HepG2 (cell line): ENCODE results near the gene IQCB1. TPM values are rescaled to one million over a fixed set of nuclear protein-coding genes. Genes with fewer than 3 reads are reported as not detected.
A peak's percentile ranks its signal among the peaks of the same experiment; 100 is the strongest.

Experiments
- ISL2 ChIP-seq: sonication (generic); formaldehyde crosslinking; IDR thresholded peaks from 2 replicates; pipeline ENCODE4 v1.5.0; 2020; ENCODE audit warnings: missing genetic modification reagents
- KLF16 ChIP-seq, 2 experiments: sonication (generic) in 1 of 2; formaldehyde crosslinking in 1 of 2; IDR thresholded peaks; 2 replicates each; pipeline versions ENCODE4 v1.6.1 to v1.8.0; 2016 to 2023; ENCODE audit warnings: missing genetic modification reagents in 2 of 2, missing compliant biosample characterization in 1 of 2
- MED13 ChIP-seq: sonication (generic); formaldehyde crosslinking; IDR thresholded peaks from 2 replicates; pipeline ENCODE4 v1.5.0; 2020; ENCODE audit warnings: missing genetic modification reagents
- MLLT10 ChIP-seq: sonication (generic); formaldehyde crosslinking; IDR thresholded peaks from 2 replicates; pipeline ENCODE4 v1.4.0; 2020; ENCODE audit warnings: missing genetic modification reagents
- MXI1 ChIP-seq: IDR thresholded peaks from 3 replicates; pipeline ENCODE4 v1.6.1; 2012; ENCODE audit warnings: low read depth, low read length, inconsistent platforms, borderline replicate concordance
- POLR2A ChIP-seq, 2 experiments: IDR thresholded peaks; 2 replicates each; pipeline ENCODE4 v1.6.1; 2011; ENCODE audit warnings: low read depth in 2 of 2, low read length in 2 of 2, mild to moderate bottlenecking in 1 of 2, moderate library complexity in 1 of 2; ENCODE audit not compliant: insufficient read depth in 1 of 2
- RFXAP ChIP-seq: sonication (generic); formaldehyde crosslinking; IDR thresholded peaks from 2 replicates; pipeline ENCODE4 v1.4.0; 2020; ENCODE audit warnings: missing genetic modification reagents, borderline replicate concordance
- SOX5 ChIP-seq: IDR thresholded peaks from 2 replicates; pipeline ENCODE4 v1.6.1; 2016; ENCODE audit warnings: borderline replicate concordance
- SP1 ChIP-seq, 2 experiments: fragments of 450-650 bp in 1 of 2; sonication (generic) in 1 of 2; formaldehyde crosslinking in 1 of 2; IDR thresholded peaks; 2 replicates each; pipeline versions ENCODE4 v1.4.0 to v1.6.1; 2016 to 2020; ENCODE audit warnings: missing genetic modification reagents in 1 of 2
- ZNF660 ChIP-seq: sonication (generic); formaldehyde crosslinking; IDR thresholded peaks from 2 replicates; pipeline ENCODE4 v1.5.1; 2020; ENCODE audit warnings: mild to moderate bottlenecking, low read depth, missing genetic modification reagents, borderline replicate concordance
- ZNF788 ChIP-seq: sonication (generic); formaldehyde crosslinking; IDR thresholded peaks from 2 replicates; pipeline ENCODE4 v1.5.0; 2020; ENCODE audit warnings: mild to moderate bottlenecking, missing genetic modification reagents, borderline replicate concordance
- polyA plus RNA-seq, 8 experiments: library from polyadenylated mRNA; depleted of rRNA in 3 of 8; stranded (reverse) in 7 of 8; unstranded in 1 of 8; fragments of >200 nt; fragmentation: Illumina TruSeq in 4 of 8; extraction: Trizol in 4 of 8; gene quantifications; 2 replicates each; pipeline versions ENCODE4 v1.2.1 to v1.2.3, GENCODE V29; 2011 to 2016; ENCODE audit warnings: low read depth in 4 of 8, missing spikeins in 1 of 8, mixed read lengths in 1 of 8; ENCODE audit not compliant: insufficient read depth in 1 of 8
- total RNA-seq, 5 experiments: library from RNA; depleted of rRNA; stranded (reverse); fragments of >200 nt; fragmentation: Illumina TruSeq; extraction: Trizol; gene quantifications; 2 replicates each; pipeline ENCODE4 v1.2.3, GENCODE V29; 2016; ENCODE audit warnings: low read depth in 1 of 5
- TF ChIP-seq, protein P1 (sequence below): sonication (generic); formaldehyde crosslinking; IDR thresholded peaks from 2 replicates; pipeline ENCODE4 v1.4.0; 2020; ENCODE audit warnings: missing genetic modification reagents
- TF ChIP-seq, protein P2 (sequence below): sonication (generic); formaldehyde crosslinking; IDR thresholded peaks from 2 replicates; pipeline ENCODE4 v1.4.0; 2020; ENCODE audit warnings: missing genetic modification reagents, borderline replicate concordance
- TF ChIP-seq, protein P3 (sequence below): IDR thresholded peaks from 2 replicates; pipeline ENCODE4 v1.6.1; 2016; ENCODE audit warnings: low read depth, missing genetic modification reagents, missing compliant biosample characterization
- TF ChIP-seq, protein P4 (sequence below): IDR thresholded peaks from 2 replicates; pipeline ENCODE4 v1.6.1; 2016; ENCODE audit warnings: low read depth, borderline replicate concordance
- TF ChIP-seq, protein P5 (sequence below): sonication (generic); formaldehyde crosslinking; IDR thresholded peaks from 2 replicates; pipeline ENCODE4 v1.4.0; 2020; ENCODE audit warnings: missing genetic modification reagents, mild to moderate bottlenecking, borderline replicate concordance

IQCB1 gene
- total and polyA plus RNA-seq, 2 of the 13 experiments (the other 11 are each of a cell fraction or from before 2014, with no cell fraction given) = 18.0 to 41.4 TPM

DNA sequence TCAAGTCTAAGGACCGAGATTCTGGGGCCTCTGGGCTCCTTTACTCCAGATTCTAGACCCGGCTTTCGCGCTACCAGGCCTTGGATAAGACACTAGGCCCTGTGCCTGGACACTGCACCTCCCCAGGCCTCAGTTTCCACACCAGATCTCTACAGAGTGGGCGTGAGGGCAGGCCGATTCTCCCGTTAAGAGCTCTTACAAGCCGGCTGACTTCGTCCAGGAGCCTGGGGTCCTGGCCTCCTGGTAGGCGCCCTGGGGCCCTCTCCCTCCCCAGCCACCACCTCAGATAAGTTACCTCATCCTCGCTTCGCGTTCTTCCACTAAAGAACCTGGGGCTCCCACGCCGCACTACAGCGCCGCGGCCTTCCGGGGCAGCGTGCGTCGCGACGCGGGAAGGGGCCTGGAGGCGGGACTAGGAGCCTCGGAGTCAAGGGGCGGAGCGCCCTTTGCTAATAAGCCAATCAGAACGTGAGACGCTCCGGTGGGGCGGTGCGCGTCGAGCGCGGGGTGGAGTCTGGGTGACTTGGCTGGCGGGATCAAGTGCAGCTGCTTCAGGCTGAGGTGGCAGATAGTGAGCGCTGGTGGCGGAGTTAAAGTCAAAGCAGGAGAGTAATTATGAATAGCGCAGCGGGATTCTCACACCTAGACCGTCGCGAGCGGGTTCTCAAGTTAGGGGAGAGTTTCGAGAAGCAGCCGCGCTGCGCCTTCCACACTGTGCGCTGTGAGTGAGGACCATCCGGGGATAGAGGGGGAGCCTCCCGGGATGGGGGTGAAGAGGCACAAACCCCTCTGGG, at the start of gene IQCB1, which contains the start of gene EAF2 (continued):
- TF ChIP-seq, protein P1, sequence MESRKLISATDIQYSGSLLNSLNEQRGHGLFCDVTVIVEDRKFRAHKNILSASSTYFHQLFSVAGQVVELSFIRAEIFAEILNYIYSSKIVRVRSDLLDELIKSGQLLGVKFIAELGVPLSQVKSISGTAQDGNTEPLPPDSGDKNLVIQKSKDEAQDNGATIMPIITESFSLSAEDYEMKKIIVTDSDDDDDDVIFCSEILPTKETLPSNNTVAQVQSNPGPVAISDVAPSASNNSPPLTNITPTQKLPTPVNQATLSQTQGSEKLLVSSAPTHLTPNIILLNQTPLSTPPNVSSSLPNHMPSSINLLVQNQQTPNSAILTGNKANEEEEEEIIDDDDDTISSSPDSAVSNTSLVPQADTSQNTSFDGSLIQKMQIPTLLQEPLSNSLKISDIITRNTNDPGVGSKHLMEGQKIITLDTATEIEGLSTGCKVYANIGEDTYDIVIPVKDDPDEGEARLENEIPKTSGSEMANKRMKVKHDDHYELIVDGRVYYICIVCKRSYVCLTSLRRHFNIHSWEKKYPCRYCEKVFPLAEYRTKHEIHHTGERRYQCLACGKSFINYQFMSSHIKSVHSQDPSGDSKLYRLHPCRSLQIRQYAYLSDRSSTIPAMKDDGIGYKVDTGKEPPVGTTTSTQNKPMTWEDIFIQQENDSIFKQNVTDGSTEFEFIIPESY (CRISPR knock-in tag) = no peak
- TF ChIP-seq ZNF660 (CRISPR knock-in tag) (no peak), MED13 (CRISPR knock-in tag) (no peak), SOX5 (CRISPR knock-in tag) (no peak), RFXAP (CRISPR knock-in tag) (0 out of 2 replicates have a peak, but pooled peaks have one; percentile 23), MXI1 (peak; percentile 80; the same call in 1 of the 3 replicates), SP1 (IDR thresholded peaks at IDR 0.05) (no peak), SP1 (CRISPR knock-in tag; IDR thresholded peaks at IDR 0.05) (peak; percentile 88), POLR2A (IDR thresholded peaks at IDR 0.05; ENCODE audit: insufficient read depth in 1 of 2, low read depth in 2 of 2, low read length in 2 of 2) (peak; percentile 83 to 89), ZNF788 (CRISPR knock-in tag) (peak; percentile 62), KLF16 (CRISPR knock-in tag; IDR thresholded peaks at IDR 0.05) (peak in 1 of 2 experiments; percentile 31; a peak in 1 of 4 replicates), MLLT10 (CRISPR knock-in tag) (no peak), ISL2 (CRISPR knock-in tag) (peak; percentile 69; the same call in 1 of the 2 replicates)
- TF ChIP-seq, protein P2, sequence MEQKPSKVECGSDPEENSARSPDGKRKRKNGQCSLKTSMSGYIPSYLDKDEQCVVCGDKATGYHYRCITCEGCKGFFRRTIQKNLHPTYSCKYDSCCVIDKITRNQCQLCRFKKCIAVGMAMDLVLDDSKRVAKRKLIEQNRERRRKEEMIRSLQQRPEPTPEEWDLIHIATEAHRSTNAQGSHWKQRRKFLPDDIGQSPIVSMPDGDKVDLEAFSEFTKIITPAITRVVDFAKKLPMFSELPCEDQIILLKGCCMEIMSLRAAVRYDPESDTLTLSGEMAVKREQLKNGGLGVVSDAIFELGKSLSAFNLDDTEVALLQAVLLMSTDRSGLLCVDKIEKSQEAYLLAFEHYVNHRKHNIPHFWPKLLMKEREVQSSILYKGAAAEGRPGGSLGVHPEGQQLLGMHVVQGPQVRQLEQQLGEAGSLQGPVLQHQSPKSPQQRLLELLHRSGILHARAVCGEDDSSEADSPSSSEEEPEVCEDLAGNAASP (CRISPR knock-in tag) = 0 out of 2 replicates have a peak, but pooled peaks have one; percentile 34
- TF ChIP-seq, protein P3, sequence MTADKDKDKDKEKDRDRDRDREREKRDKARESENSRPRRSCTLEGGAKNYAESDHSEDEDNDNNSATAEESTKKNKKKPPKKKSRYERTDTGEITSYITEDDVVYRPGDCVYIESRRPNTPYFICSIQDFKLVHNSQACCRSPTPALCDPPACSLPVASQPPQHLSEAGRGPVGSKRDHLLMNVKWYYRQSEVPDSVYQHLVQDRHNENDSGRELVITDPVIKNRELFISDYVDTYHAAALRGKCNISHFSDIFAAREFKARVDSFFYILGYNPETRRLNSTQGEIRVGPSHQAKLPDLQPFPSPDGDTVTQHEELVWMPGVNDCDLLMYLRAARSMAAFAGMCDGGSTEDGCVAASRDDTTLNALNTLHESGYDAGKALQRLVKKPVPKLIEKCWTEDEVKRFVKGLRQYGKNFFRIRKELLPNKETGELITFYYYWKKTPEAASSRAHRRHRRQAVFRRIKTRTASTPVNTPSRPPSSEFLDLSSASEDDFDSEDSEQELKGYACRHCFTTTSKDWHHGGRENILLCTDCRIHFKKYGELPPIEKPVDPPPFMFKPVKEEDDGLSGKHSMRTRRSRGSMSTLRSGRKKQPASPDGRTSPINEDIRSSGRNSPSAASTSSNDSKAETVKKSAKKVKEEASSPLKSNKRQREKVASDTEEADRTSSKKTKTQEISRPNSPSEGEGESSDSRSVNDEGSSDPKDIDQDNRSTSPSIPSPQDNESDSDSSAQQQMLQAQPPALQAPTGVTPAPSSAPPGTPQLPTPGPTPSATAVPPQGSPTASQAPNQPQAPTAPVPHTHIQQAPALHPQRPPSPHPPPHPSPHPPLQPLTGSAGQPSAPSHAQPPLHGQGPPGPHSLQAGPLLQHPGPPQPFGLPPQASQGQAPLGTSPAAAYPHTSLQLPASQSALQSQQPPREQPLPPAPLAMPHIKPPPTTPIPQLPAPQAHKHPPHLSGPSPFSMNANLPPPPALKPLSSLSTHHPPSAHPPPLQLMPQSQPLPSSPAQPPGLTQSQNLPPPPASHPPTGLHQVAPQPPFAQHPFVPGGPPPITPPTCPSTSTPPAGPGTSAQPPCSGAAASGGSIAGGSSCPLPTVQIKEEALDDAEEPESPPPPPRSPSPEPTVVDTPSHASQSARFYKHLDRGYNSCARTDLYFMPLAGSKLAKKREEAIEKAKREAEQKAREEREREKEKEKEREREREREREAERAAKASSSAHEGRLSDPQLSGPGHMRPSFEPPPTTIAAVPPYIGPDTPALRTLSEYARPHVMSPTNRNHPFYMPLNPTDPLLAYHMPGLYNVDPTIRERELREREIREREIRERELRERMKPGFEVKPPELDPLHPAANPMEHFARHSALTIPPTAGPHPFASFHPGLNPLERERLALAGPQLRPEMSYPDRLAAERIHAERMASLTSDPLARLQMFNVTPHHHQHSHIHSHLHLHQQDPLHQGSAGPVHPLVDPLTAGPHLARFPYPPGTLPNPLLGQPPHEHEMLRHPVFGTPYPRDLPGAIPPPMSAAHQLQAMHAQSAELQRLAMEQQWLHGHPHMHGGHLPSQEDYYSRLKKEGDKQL (CRISPR knock-in tag) = no peak
- TF ChIP-seq, protein P4, sequence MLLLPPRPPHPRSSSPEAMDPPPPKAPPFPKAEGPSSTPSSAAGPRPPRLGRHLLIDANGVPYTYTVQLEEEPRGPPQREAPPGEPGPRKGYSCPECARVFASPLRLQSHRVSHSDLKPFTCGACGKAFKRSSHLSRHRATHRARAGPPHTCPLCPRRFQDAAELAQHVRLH (CRISPR knock-in tag) = peak; percentile 64; the same call in 1 of the 2 replicates
- TF ChIP-seq, protein P5, sequence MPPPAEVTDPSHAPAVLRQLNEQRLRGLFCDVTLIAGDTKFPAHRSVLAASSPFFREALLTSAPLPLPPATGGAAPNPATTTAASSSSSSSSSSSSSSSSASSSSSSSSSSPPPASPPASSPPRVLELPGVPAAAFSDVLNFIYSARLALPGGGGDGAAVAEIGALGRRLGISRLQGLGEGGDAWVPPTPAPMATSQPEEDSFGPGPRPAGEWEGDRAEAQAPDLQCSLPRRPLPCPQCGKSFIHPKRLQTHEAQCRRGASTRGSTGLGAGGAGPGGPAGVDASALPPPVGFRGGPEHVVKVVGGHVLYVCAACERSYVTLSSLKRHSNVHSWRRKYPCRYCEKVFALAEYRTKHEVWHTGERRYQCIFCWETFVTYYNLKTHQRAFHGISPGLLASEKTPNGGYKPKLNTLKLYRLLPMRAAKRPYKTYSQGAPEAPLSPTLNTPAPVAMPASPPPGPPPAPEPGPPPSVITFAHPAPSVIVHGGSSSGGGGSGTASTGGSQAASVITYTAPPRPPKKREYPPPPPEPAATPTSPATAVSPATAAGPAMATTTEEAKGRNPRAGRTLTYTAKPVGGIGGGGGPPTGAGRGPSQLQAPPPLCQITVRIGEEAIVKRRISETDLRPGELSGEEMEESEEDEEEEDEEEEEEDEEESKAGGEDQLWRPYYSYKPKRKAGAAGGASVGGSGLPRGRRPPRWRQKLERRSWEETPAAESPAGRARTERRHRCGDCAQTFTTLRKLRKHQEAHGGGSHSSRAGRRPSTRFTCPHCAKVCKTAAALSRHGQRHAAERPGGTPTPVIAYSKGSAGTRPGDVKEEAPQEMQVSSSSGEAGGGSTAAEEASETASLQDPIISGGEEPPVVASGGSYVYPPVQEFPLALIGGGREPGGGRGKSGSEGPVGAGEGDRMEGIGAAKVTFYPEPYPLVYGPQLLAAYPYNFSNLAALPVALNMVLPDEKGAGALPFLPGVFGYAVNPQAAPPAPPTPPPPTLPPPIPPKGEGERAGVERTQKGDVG = no peak
